ENCODE results near the gene EYA2. TPM values are rescaled to one million over a fixed set of nuclear protein-coding genes. Genes with fewer than 3 reads are reported as not detected.

EYA2 gene
- total RNA-seq, 1 experiment from 2014 or later, result 0.74 TPM

- H3K27ac Mint-ChIP-seq, result no peak overlapping the region
Observed at GRCh38 chr20:46974669-46975434, 80.2 kb downstream of the EYA2 start.

More at GRCh38 chr20:46974669-46975434, 80.2 kb downstream of the EYA2 start:
- Histone ChIP-seq H3K4me2 (ENCODE audit: insufficient read depth, insufficient read length, low read length) (no peak overlapping the region), H4K91ac (ENCODE audit: insufficient read length, low read depth, low read length) (no peak overlapping the region), H3K18ac (ENCODE audit: insufficient read length, low read depth, low read length) (no peak overlapping the region), H2BK5ac (ENCODE audit: insufficient read length, low read length) (no peak overlapping the region), H4K20me1 (ENCODE audit: control insufficient read depth, insufficient read depth, insufficient read length) (no peaks in the 10 kb centered on the region), H3T11ph (ENCODE audit: low read length) (no peak overlapping the region), H3K4ac (ENCODE audit: low read depth, low read length) (no peak overlapping the region), H3K23me2 (ENCODE audit: insufficient read length, low read depth, low read length, poor library complexity, severe bottlenecking) (no peaks in the 10 kb centered on the region), H3K4me1 (ENCODE audit: insufficient read depth, low read length) (no peaks in the 10 kb centered on the region), H3K79me2 (ENCODE audit: insufficient read depth, low read length) (no peaks in the 10 kb centered on the region), H3K9me3 (ENCODE audit: control insufficient read depth, low read depth, low read length) (no peaks in the 10 kb centered on the region), H3K9ac (ENCODE audit: extremely low read depth, insufficient read length, low read length) (no peak overlapping the region), H4K8ac (replicated peaks; ENCODE audit: insufficient read length, low read depth, low read length) (no peak overlapping the region), H2AK5ac (ENCODE audit: insufficient read length, low read length) (no peak overlapping the region), H3K27ac (ENCODE audit: insufficient read length, low read depth, low read length) (no peak overlapping the region), H3K79me1 (ENCODE audit: insufficient read depth, low read depth, low read length, poor library complexity, severe bottlenecking) (no peaks in the 10 kb centered on the region), H3K23ac (ENCODE audit: insufficient read length, low read depth, low read length) (no peak overlapping the region), H2AFZ (ENCODE audit: low read length) (no peak overlapping the region), H2BK20ac (ENCODE audit: low read depth, low read length, poor library complexity, severe bottlenecking) (no peak overlapping the region), H3K56ac (ENCODE audit: insufficient read length, low read depth, low read length) (no peak overlapping the region), H2BK120ac (ENCODE audit: low read depth, low read length, poor library complexity, severe bottlenecking) (no peak overlapping the region), H2BK12ac (ENCODE audit: insufficient read length, low read depth, low read length) (no peak overlapping the region), H3K14ac (ENCODE audit: insufficient read depth, low read length) (no peak overlapping the region), H3K27me3 (ENCODE audit: insufficient read depth, low read length) (no peaks in the 10 kb centered on the region), H4K5ac (ENCODE audit: insufficient read length, low read depth, low read length) (no peak overlapping the region), H2BK15ac (ENCODE audit: low read depth, low read length) (no peak overlapping the region)
- Mint-ChIP-seq H3K27me3 (ENCODE audit: low read depth) (peaks cover 4% of the 10 kb centered on the region; the same call in 1 of the 2 replicates), H3K9me3 (no peaks in the 10 kb centered on the region), H3K36me3 (ENCODE audit: insufficient read depth in 1 of 3, low read depth in 3 of 3) (no peaks in the 10 kb centered on the region), H3K4me3 (no peak overlapping the region), H3K4me1 (peaks cover 17 to 25% of the 10 kb centered on the region in 2 experiments)
- TF ChIP-seq CTCF (conservative IDR thresholded peaks at IDR 0.05), result no peak
- no CpG with 5 or more reads among the region's 10 CpGs for WGBS (ENCODE audit: extremely low coverage, insufficient read length, low lambda C conversion rate)
- no peak for DNase-seq
